Cardiac muscle cell (in vitro differentiated cells and primary cell): Measurements from ENCODE around the gene AMZ1. TPM values are rescaled to one million over a fixed set of nuclear protein-coding genes. Genes with fewer than 3 reads are reported as not detected.

ENCODE experiments used
- DNase-seq, 2 donors: peaks; one replicate each; pipeline versions ENCODE4 v3.0.0 to v3.0.0-alpha.2; 2010 to 2017; ENCODE audit warnings: low read depth in 1 of 2, low spot score in 1 of 2
- H3K27ac ChIP-seq: fragments of 200-600 bp; sonication (generic); 2 replicates; pipeline ENCODE4 v1.5.1; 2016
- H3K27me3 ChIP-seq: fragments of 200-600 bp; sonication (generic); 2 replicates; pipeline ENCODE4 v1.6.0; 2016; ENCODE audit warnings: control low read depth
- H3K36me3 ChIP-seq: fragments of 200-600 bp; sonication (generic); 2 replicates; pipeline ENCODE4 v1.5.1; 2016; ENCODE audit warnings: control low read depth
- H3K4me1 ChIP-seq: fragments of 200-600 bp; sonication (generic); 2 replicates; pipeline ENCODE4 v1.8.1; 2017; ENCODE audit warnings: low read depth, mild to moderate bottlenecking, mixed run types
- H3K4me3 ChIP-seq: fragments of 200-600 bp; sonication (generic); 2 replicates; pipeline ENCODE4 v1.5.1; 2016; ENCODE audit warnings: mild to moderate bottlenecking
- H3K9me3 ChIP-seq: fragments of 200-600 bp; sonication (generic); 2 replicates; pipeline ENCODE4 v1.5.1; 2017; ENCODE audit warnings: low read depth, mild to moderate bottlenecking, control low read depth
- polyA plus RNA-seq: library from polyadenylated mRNA; unstranded; fragments of >200 nt; fragmentation: Nextera tagmentation; extraction: Ambion mirVana; gene quantifications from 2 replicates; pipeline ENCODE4 v1.2.1, GENCODE V29; 2016
- total RNA-seq: library from RNA; depleted of rRNA; stranded (reverse); fragments of >200 nt; gene quantifications from 2 replicates; pipeline ENCODE4 v1.2.3, GENCODE V29; 2016
- TF ChIP-seq, protein P1 (sequence below): IDR thresholded peaks from 2 replicates; pipeline ENCODE4 v1.5.1; 2012; ENCODE audit warnings: low read depth, mild to moderate bottlenecking, low read length

Gene AMZ1
- total and polyA plus RNA-seq, 2 experiments from 2014 or later: 0.80 to 1.6 TPM

GRCh38 chr7:2640846-2641316 is 47.1 kb upstream of the AMZ1 start:
- TF ChIP-seq, protein P1, sequence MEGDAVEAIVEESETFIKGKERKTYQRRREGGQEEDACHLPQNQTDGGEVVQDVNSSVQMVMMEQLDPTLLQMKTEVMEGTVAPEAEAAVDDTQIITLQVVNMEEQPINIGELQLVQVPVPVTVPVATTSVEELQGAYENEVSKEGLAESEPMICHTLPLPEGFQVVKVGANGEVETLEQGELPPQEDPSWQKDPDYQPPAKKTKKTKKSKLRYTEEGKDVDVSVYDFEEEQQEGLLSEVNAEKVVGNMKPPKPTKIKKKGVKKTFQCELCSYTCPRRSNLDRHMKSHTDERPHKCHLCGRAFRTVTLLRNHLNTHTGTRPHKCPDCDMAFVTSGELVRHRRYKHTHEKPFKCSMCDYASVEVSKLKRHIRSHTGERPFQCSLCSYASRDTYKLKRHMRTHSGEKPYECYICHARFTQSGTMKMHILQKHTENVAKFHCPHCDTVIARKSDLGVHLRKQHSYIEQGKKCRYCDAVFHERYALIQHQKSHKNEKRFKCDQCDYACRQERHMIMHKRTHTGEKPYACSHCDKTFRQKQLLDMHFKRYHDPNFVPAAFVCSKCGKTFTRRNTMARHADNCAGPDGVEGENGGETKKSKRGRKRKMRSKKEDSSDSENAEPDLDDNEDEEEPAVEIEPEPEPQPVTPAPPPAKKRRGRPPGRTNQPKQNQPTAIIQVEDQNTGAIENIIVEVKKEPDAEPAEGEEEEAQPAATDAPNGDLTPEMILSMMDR: no peak
- Histone ChIP-seq H3K4me1 (peaks cover 48% of the 10 kb centered on the region), H3K9me3 (no peaks in the 10 kb centered on the region), H3K27me3 (no peaks in the 10 kb centered on the region), H3K27ac (peak overlapping the region; percentile 79), H3K4me3 (no peak overlapping the region), H3K36me3 (no peaks in the 10 kb centered on the region)
- no peak for DNase-seq

DNA sequence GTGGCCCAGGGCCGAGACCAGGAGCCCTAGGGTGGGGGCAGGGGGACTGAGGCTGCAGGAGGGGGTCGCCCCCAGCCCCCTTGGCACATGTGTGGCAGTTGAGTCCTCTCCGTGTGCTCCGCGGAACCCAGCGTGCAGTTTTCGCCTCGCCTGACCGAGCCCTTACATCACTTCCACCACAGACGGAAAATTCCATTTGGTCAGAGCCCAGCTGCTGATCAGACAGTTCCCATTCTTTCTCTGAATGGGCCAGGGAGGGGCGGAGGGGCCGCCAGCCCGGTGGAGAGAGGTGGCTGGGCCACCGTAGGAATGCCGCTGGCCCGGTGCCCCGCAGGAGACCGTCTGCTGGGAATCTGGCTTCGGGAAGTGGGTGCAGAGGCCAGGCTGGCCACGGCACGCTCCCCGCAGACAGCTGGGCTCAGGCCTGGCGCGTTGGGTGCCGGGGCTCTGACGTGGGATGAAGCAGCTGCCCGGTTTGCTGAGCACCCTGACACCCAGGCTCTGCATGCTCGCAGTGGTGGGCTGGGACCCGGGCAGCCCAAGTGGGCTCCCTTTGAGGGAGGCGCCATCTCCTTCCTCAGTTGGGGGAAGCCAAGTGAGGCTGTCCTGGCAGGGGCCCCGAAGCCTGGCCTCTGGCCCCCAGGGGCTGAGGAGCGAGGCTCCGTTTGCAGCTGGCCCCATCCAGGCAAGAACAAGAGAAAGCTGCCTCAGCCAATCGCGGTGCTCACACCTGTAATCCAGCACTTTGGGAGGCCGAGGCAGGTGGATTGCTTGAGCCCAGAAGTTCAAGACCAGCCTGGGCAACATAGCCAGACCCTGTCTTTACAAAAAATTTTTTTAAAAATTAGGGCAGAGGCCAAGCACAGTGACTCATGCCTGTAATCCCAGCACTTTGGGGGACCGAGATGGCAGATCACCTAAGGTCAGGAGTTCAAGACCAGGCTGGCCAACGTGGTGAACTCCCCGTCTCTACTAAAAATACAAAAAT is 46.3 kb upstream of the AMZ1 start:
- DNase-seq: peak; percentile 82 to 98
- no peak overlapping the region for H3K4me3 ChIP-seq
- no peaks in the 10 kb centered on the region for H3K27me3 ChIP-seq
- H3K36me3 ChIP-seq: no peaks in the 10 kb centered on the region
- H3K9me3 ChIP-seq: no peaks in the 10 kb centered on the region
- TF ChIP-seq, protein P1: no peak
- H3K4me1 ChIP-seq: peaks cover 41% of the 10 kb centered on the region
- peak overlapping the region; percentile 79 for H3K27ac ChIP-seq

- DNase-seq: no peak
- no peak overlapping the region for H3K27ac ChIP-seq
- TF ChIP-seq, protein P1: peak; percentile 25
Measured at GRCh38 chr7:2643386-2644219, 44.4 kb upstream of the AMZ1 start.

DNA sequence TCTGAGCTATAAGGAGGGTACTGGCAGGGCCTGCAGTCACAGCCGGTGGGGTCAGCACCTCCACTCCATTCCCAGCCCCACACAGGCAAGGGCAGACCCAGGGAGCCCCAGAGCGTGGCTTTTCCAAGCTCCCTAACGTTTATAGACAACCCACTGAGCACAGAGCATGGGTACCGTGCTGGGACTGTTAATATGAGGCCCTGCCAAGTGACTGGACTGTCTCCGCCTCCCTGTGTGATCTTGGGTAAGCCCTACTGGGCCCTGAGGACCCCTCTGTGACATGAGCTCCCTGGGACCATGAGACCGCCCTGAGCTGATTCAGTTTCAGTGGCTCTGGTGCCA is 43.8 kb upstream of the AMZ1 start:
- Histone ChIP-seq H3K4me3 (no peak overlapping the region), H3K36me3 (peaks cover 5% of the 10 kb centered on the region), H3K9me3 (no peaks in the 10 kb centered on the region), H3K4me1 (peaks cover 21% of the 10 kb centered on the region), H3K27ac (no peak overlapping the region), H3K27me3 (no peaks in the 10 kb centered on the region)
- no peak for DNase-seq
- TF ChIP-seq, protein P1: no peak

More at GRCh38 chr7:2643386-2644219, 44.4 kb upstream of the AMZ1 start:
- Histone ChIP-seq H3K27me3 (no peaks in the 10 kb centered on the region), H3K9me3 (no peaks in the 10 kb centered on the region), H3K4me1 (peaks cover 22% of the 10 kb centered on the region), H3K36me3 (peaks cover 5% of the 10 kb centered on the region), H3K4me3 (no peak overlapping the region)

DNA sequence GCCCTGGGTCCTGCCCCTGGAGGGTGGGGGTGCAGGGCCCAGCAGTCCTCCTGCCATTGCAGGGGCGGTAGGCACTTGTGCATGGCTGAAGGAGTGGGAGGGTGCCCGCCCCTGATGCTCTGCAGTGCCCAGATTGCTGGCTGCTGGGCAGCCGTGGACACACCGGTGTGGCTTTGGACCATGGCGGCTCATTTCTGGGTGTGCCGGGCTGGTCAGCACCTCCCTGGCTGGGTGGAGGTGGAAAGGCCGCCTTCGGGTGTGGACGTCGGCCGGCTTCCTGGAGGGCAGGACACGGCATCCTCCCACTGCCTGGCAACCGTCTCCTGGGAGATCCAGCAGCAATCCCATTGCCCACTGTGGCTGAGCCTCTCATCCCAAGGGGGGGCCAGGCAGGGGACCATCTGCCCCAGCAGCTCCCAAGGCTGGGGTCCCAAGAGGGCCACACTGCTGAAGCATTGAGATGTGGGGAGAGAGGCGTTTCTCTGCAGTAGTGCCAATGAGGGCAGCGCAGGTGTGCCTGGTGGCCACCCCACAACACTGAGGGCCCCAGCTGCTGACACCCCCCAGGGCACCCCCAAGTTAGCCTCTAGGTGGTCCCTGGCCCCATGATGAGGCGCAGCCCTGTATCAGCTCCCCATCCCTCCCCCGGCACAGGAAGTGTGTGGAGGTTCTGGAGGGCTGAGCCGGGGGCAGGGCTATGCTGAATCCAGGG is 43.3 kb upstream of the AMZ1 start:
- TF ChIP-seq, protein P1: no peak
- no peak overlapping the region for H3K4me3 ChIP-seq
- H3K27ac ChIP-seq: peak overlapping the region; percentile 39
- H3K9me3 ChIP-seq: no peaks in the 10 kb centered on the region
- peaks cover 21% of the 10 kb centered on the region for H3K4me1 ChIP-seq
- peaks cover 5% of the 10 kb centered on the region for H3K36me3 ChIP-seq
- DNase-seq: no peak
- H3K27me3 ChIP-seq: no peaks in the 10 kb centered on the region
